GM12878 (cell line): ENCODE results near the gene CDH16. TPM values are rescaled to one million over a fixed set of nuclear protein-coding genes. Genes with fewer than 3 reads are reported as not detected.

Experiments
- ATAC-seq: fragments of 200-7000 bp; cut with Tn5 transposase; 3 replicates; pipeline ENCODE4 v1.9.1; 2020; ENCODE audit warnings: mild to moderate bottlenecking, moderate library complexity
- BruUV-seq: library from RNA; stranded (reverse); fragments of 400-500 nt; replicated peaks from 2 replicates; lab custom pipeline; 2021; lab: Mats Ljungman, UMichigan
- CTCF ChIA-PET: fragments of 300-600 bp; sonication (Branson Sonifier 250); formaldehyde crosslinking; extraction: SDS; loops from one replicate; lab custom pipeline; 2021; ENCODE audit warnings: inconsistent platforms; lab: Yijun Ruan, JAX
- POLR2A ChIA-PET: fragments of 350-600 bp; formaldehyde crosslinking; extraction: SDS; loops from one replicate; lab custom pipeline; 2021; ENCODE audit warnings: inconsistent platforms; lab: Charles Lee
- RAD21 ChIA-PET: fragments of 300-600 bp; sonication (Branson Sonifier 250); formaldehyde crosslinking; loops from one replicate; lab custom pipeline; 2023; ENCODE audit warnings: antibody characterized with exemption; ENCODE audit not compliant: unreplicated experiment; lab: Charles Lee
- SMC1A ChIA-PET: fragments of 300-600 bp; sonication (Branson Sonifier 250); formaldehyde crosslinking; loops from one replicate; lab custom pipeline; 2023; ENCODE audit not compliant: unreplicated experiment, uncharacterized antibody; lab: Charles Lee
- DNase-seq: peaks from one replicate; pipeline ENCODE4 v3.0.0-alpha.2; 2011; ENCODE audit warnings: low read depth, low spot score
- FAIRE-seq: peaks from 3 replicates; lab custom pipeline; 2011; peaks lifted over from hg19 to GRCh38; lab: Jason Lieb, UNC
- H2AFZ ChIP-seq: 2 replicates; pipeline ENCODE4 v1.6.0; 2011; ENCODE audit warnings: low read depth, low read length, control low read depth; ENCODE audit not compliant: control insufficient read depth
- H3K27ac ChIP-seq: 2 replicates; pipeline ENCODE4 v1.5.1; 2011; ENCODE audit warnings: control low read depth; ENCODE audit not compliant: control insufficient read depth, insufficient read depth
- H3K27me3 ChIP-seq, 2 experiments: replicated peaks in 1 of 2; 2 replicates each; pipeline versions ENCODE4 v1.6.0 to v1.6.1; 2011; ENCODE audit warnings: low read length in 1 of 2; ENCODE audit not compliant: control insufficient read depth in 2 of 2, insufficient read depth in 2 of 2
- H3K36me3 ChIP-seq, 2 experiments: 2 replicates each; pipeline ENCODE4 v1.5.1; 2011; ENCODE audit warnings: low read length in 1 of 2; ENCODE audit not compliant: control insufficient read depth in 2 of 2, insufficient read depth in 2 of 2
- H3K4me1 ChIP-seq: 2 replicates; pipeline ENCODE4 v1.6.1; 2011; ENCODE audit warnings: mild to moderate bottlenecking, low read length, moderate library complexity, mixed read lengths; ENCODE audit not compliant: control insufficient read depth, insufficient read depth
- H3K4me2 ChIP-seq: 2 replicates; pipeline ENCODE4 v1.6.0; 2011; ENCODE audit warnings: control low read depth; ENCODE audit not compliant: control insufficient read depth, insufficient read depth
- H3K4me3 ChIP-seq: fragments of 200-600 bp; sonication (generic); 2 replicates; pipeline ENCODE4 v1.5.1; 2016
- H3K79me2 ChIP-seq: 2 replicates; pipeline ENCODE4 v1.6.0; 2011; ENCODE audit warnings: low read length; ENCODE audit not compliant: control insufficient read depth, insufficient read depth
- H3K9ac ChIP-seq: 2 replicates; pipeline ENCODE4 v1.8.0; 2011; ENCODE audit warnings: low read length, control low read depth, mixed read lengths; ENCODE audit not compliant: control insufficient read depth, insufficient read depth
- H3K9me3 ChIP-seq: replicated peaks from 3 replicates; pipeline ENCODE4 v1.5.1; 2011; ENCODE audit warnings: mild to moderate bottlenecking, low read length; ENCODE audit not compliant: control insufficient read depth, insufficient read depth
- H4K20me1 ChIP-seq: 2 replicates; pipeline ENCODE4 v1.6.0; 2011; ENCODE audit not compliant: control insufficient read depth, insufficient read depth
- BCL11A ChIP-seq: IDR thresholded peaks from 2 replicates; pipeline ENCODE4 v1.6.1; 2011; ENCODE audit warnings: low read depth, low read length
- BMI1 ChIP-seq: fragments of 450-650 bp; IDR thresholded peaks from 2 replicates; pipeline ENCODE4 v1.6.1; 2016; ENCODE audit warnings: mild to moderate bottlenecking, moderate library complexity, borderline replicate concordance
- EED ChIP-seq: sonication (generic); IDR thresholded peaks from 2 replicates; pipeline ENCODE4 v1.6.1; 2016; ENCODE audit warnings: antibody characterized with exemption, low read depth
- POLR2AphosphoS5 ChIP-seq: IDR thresholded peaks from 2 replicates; pipeline ENCODE4 v1.6.1; 2011; ENCODE audit warnings: mild to moderate bottlenecking, low read length, inconsistent platforms
- WGBS: methylation state at CpG from one replicate; pipeline ENCODE4 v1.1.6; 2016; ENCODE audit warnings: low lambda C conversion rate; ENCODE audit not compliant: insufficient replicate concordance, insufficient coverage; ENCODE audit errors: missing lambda C conversion rate; 5-methylcytosine and 5-hydroxymethylcytosine counted together
- in situ Hi-C: fragments of 300-500 bp; cut with MboI; formaldehyde crosslinking; loops from 9 replicates; pipeline ENCODE4 v1.14.3; 2018; ENCODE audit warnings: mixed read lengths
- intact Hi-C: fragments of 100-400 bp; cut with micrococcal nuclease; formaldehyde crosslinking; loops from one replicate; pipeline ENCODE4 v1.14.2; 2022; ENCODE audit not compliant: unreplicated experiment
- polyA plus RNA-seq, 11 experiments: library from polyadenylated mRNA; depleted of rRNA in 4 of 11; unstranded in 6 of 11; stranded (reverse) in 5 of 11; fragments of >200 nt; fragmentation: Nextera tagmentation in 4 of 11; fragmentation: Illumina TruSeq in 1 of 11; extraction: Ambion mirVana in 4 of 11; extraction: Trizol in 1 of 11; gene quantifications; 1 replicate in 1 of 11; 2 replicates in 10 of 11; pipeline versions ENCODE4 v1.2.1 to v1.2.3, GENCODE V29; 2011 to 2016; ENCODE audit warnings: inconsistent platforms in 2 of 11, missing spikeins in 2 of 11, low read depth in 1 of 11
- total RNA-seq, 4 experiments: library from RNA; depleted of rRNA in 3 of 4; stranded (reverse); fragments of >200 nt in 3 of 4; fragmentation: Illumina TruSeq in 1 of 4; extraction: Trizol in 1 of 4; gene quantifications; 2 replicates each; pipeline versions ENCODE4 v1.2.1 to v1.2.3, GENCODE V29; 2013 to 2021
- TF ChIP-seq, protein P1 (sequence below): fragments of 450-650 bp; IDR thresholded peaks from 2 replicates; pipeline ENCODE4 v1.6.1; 2018; ENCODE audit warnings: mild to moderate bottlenecking, low read depth, moderate library complexity; ENCODE audit not compliant: partially characterized antibody

The CDH16 gene
- total and polyA plus RNA-seq, 10 of the 15 experiments (the other 5 are each of a cell fraction or from before 2014, with no cell fraction given), result 0.05 TPM; not detected in 9

DNA sequence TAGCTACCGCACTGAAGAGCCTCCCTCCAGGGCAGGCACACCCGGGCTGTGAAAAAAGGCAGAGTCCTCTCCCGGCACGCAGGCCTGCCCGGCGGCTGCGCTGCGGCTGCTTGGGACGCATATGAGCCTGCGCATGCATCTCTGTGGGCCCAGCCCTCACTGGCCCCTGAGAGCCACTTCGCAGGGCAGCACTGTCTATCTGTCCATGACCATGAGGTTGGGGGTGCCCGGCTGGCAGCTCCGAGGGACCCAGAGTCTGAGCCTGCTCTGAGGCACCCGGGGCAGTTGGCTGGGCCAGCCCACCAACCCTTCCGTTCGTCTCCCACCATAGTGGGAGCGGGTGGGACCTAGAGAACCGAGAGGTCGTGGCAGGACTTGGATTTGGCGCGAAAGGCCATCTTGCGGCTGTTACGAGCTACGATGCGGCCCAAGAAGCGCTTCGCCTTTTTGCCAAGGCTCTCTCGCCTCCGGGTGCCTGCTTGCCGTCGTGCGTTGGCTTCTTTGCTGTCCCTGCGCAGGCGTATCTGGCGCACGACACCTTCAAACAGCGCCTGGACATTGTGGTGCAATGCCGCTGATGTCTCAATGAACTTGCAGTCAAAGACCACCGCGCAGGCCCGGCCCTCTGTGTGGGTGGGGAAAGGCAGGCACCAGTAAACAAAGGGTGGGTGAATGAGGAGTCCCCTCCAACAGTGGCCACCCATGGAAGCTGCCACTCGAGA is 3.2 kb upstream of the CDH16 start:
- CTCF ChIA-PET, result interaction anchor here (1.0 kb wide), 1 partner anchor 12 kb away, joined by 3 read pairs; no protein-coding TSS in a partner anchor
- SMC1A ChIA-PET, result no interaction called here
- Histone ChIP-seq H3K36me3 (no peaks in the 10 kb centered on the region), H3K9me3 (no peaks in the 10 kb centered on the region), H3K4me2 (no peak overlapping the region), H4K20me1 (no peaks in the 10 kb centered on the region), H3K9ac (no peak overlapping the region), H3K27ac (no peak overlapping the region), H3K4me1 (peaks cover 13% of the 10 kb centered on the region), H3K79me2 (no peaks in the 10 kb centered on the region), H2AFZ (no peak overlapping the region), H3K27me3 (peaks cover 0 to 3% of the 10 kb centered on the region in 2 experiments; a peak in 3 of 4 replicates), H3K4me3 (no peak overlapping the region)
- no peak for DNase-seq
- TF ChIP-seq BCL11A (no peak), POLR2AphosphoS5 (no peak), BMI1 (no peak), EED (no peak)
- TF ChIP-seq, protein P1, sequence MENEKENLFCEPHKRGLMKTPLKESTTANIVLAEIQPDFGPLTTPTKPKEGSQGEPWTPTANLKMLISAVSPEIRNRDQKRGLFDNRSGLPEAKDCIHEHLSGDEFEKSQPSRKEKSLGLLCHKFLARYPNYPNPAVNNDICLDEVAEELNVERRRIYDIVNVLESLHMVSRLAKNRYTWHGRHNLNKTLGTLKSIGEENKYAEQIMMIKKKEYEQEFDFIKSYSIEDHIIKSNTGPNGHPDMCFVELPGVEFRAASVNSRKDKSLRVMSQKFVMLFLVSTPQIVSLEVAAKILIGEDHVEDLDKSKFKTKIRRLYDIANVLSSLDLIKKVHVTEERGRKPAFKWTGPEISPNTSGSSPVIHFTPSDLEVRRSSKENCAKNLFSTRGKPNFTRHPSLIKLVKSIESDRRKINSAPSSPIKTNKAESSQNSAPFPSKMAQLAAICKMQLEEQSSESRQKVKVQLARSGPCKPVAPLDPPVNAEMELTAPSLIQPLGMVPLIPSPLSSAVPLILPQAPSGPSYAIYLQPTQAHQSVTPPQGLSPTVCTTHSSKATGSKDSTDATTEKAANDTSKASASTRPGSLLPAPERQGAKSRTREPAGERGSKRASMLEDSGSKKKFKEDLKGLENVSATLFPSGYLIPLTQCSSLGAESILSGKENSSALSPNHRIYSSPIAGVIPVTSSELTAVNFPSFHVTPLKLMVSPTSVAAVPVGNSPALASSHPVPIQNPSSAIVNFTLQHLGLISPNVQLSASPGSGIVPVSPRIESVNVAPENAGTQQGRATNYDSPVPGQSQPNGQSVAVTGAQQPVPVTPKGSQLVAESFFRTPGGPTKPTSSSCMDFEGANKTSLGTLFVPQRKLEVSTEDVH, result no peak
- RAD21 ChIA-PET, result interaction anchor here (1.0 kb wide), 1 partner anchor 12 kb away, joined by 3 read pairs; no protein-coding TSS in a partner anchor
- FAIRE-seq, result no peak
- intact Hi-C loops, result no loop called here
- in situ Hi-C loops, result no loop called here
- BruUV-seq, result no TSS peak
- WGBS, result 54% methylated on average over 35 of the region's 42 CpGs
- ATAC-seq, result no peak
- POLR2A ChIA-PET, result interaction anchor here (0.6 kb wide), 1 partner anchor 1675 kb away, joined by 3 read pairs; no protein-coding TSS in a partner anchor
